Endothelial cell (in vitro differentiated cells): ENCODE measurements around the gene ABCG4. TPM values are rescaled to one million over a fixed set of nuclear protein-coding genes. Genes with fewer than 3 reads are reported as not detected.
"Not testable (repeated sequence)": the region's sequence is repeated elsewhere in the genome, so short reads cannot be mapped to it uniquely, and the experiment has no call there.

ENCODE experiments used
- DNase-seq: peaks from one replicate; pipeline ENCODE4 v3.0.0; 2021; ENCODE audit warnings: low spot score
- H3K27ac Mint-ChIP-seq: one replicate; pipeline ENCODE4 v1.8.0; 2021; ENCODE audit warnings: mixed read lengths, inconsistent platforms; ENCODE audit not compliant: unreplicated experiment
- H3K27me3 Mint-ChIP-seq: one replicate; pipeline ENCODE4 v1.8.0; 2021; ENCODE audit warnings: mild to moderate bottlenecking, moderate library complexity, mixed read lengths, inconsistent platforms; ENCODE audit not compliant: unreplicated experiment
- H3K36me3 Mint-ChIP-seq: one replicate; pipeline ENCODE4 v1.8.0; 2021; ENCODE audit warnings: mild to moderate bottlenecking, low read depth, mixed read lengths, inconsistent platforms; ENCODE audit not compliant: unreplicated experiment
- H3K4me1 Mint-ChIP-seq: one replicate; pipeline ENCODE4 v1.8.0; 2021; ENCODE audit warnings: mild to moderate bottlenecking, mixed read lengths, inconsistent platforms; ENCODE audit not compliant: unreplicated experiment
- H3K4me3 Mint-ChIP-seq: one replicate; pipeline ENCODE4 v1.8.0; 2021; ENCODE audit warnings: mild to moderate bottlenecking, mixed read lengths, inconsistent platforms; ENCODE audit not compliant: unreplicated experiment
- H3K9me3 Mint-ChIP-seq: one replicate; pipeline ENCODE4 v1.8.0; 2021; ENCODE audit warnings: mixed read lengths, inconsistent platforms; ENCODE audit not compliant: unreplicated experiment
- CTCF ChIP-seq: fragments of 200-600 bp; sonication (generic); IDR thresholded peaks from one replicate; pipeline ENCODE4 v1.5.0; 2021; ENCODE audit warnings: antibody characterized with exemption; ENCODE audit not compliant: unreplicated experiment
- total RNA-seq: library from RNA; stranded (reverse); fragmentation: NEBNext Ultra II Directional; extraction: Animal tissue kit (Norgen Biotek cat#: 25700); gene quantifications from one replicate; pipeline ENCODE4 v1.2.1, GENCODE V29; 2021; ENCODE audit not compliant: unreplicated experiment

The ABCG4 gene
- total RNA-seq, 1 donor from 2014 or later = 0.10 TPM

GRCh38 chr11:119160151-119160550 lies 11.3 kb downstream of the ABCG4 start:
- Mint-ChIP-seq H3K36me3 (peaks cover 4% of the 10 kb centered on the region), H3K27ac (no peak overlapping the region), H3K4me3 (no peak overlapping the region), H3K27me3 (peaks cover 7% of the 10 kb centered on the region), H3K9me3 (no peaks in the 10 kb centered on the region), H3K4me1 (no peaks in the 10 kb centered on the region)
- no peak for DNase-seq
- TF ChIP-seq CTCF = no peak

DNA sequence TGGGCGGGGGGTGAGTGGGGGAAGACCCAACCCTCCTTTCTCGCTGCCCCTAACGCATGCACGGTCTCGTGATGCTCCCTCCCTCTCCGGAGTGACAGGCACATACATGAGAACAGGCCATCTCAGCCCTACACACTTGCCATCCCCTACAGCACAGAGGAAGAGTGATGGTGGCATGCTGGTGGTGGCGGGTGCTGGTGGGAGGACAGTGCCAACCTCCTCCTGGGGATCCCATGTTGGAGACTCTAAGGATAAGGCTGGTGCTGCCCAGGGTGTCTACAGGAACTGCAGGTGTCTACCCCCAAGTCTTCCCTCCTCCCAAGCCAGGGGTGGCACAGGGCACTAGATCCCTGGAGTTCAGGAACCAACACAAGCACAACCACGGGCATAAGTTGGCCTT lies 13.0 kb downstream of the ABCG4 start:
- H3K36me3 Mint-ChIP-seq = no peaks in the 10 kb centered on the region
- H3K4me3 Mint-ChIP-seq = no peak overlapping the region
- no peaks in the 10 kb centered on the region for H3K9me3 Mint-ChIP-seq
- no peak for TF ChIP-seq CTCF
- H3K27me3 Mint-ChIP-seq = peaks cover 3% of the 10 kb centered on the region
- H3K4me1 Mint-ChIP-seq = no peaks in the 10 kb centered on the region
- no peak for DNase-seq
- H3K27ac Mint-ChIP-seq = peak overlapping the region; percentile 24

DNA sequence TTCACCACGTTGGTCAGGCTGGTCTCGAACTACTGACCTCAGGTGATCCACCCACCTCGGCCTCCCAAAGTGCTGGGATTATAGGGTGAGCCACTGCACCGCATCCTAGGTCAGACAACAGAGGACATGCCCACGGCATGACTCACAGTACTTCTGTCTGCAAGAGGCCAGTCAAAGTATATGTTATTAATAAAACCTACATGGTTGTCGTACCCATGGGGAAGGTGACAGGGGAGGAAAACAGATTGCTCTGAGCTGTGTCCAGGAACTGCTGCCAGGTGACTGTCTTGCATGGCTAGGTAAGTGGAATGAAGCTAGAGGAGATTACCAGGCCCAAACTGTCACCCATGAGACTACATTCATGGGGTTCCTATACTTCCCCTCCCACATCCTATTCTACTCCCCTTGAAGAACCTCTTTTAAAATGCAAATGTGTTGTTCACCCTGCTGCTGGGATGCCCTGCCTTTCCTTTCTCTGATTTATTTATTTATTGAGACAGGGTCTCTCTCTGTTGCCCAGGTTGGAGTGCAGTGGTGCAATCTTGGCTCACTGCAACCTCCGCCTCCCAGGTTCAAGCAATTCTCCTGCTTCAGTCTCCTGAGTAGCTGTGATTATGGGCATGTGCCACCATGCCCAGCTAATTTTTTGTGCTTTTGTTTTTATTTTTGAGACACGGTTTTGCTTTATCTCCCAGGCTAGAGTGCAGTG lies 17.7 kb downstream of the ABCG4 start:
- Mint-ChIP-seq H3K27ac (no peak overlapping the region), H3K36me3 (no peaks in the 10 kb centered on the region), H3K27me3 (peaks cover 11% of the 10 kb centered on the region), H3K4me1 (peaks cover 5% of the 10 kb centered on the region), H3K4me3 (no peak overlapping the region), H3K9me3 (no peaks in the 10 kb centered on the region)
- DNase-seq = no peak
- TF ChIP-seq CTCF = no peak

DNA sequence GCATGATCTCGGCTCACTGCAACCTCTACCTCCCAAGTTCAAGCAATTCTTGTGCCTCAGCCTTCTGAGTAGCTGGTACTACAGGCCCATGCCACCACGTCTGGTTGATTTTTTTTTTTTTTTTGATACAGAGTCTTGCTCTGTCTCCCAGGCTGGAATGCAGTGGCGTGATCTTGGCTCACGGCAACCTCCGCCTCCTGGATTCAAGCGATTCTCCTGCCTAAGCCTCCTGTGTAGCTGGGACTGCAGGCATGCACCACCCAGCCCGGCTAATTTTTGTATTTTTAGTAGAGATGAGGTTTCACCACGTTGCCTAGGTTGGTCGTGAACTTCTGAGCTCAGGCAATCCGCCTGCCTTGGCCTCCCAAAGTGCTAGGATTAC lies 18.2 kb downstream of the ABCG4 start:
- not testable (repeated sequence) for H3K36me3 Mint-ChIP-seq, H3K4me1 Mint-ChIP-seq, H3K4me3 Mint-ChIP-seq, H3K27ac Mint-ChIP-seq, H3K9me3 Mint-ChIP-seq, DNase-seq
- H3K27me3 Mint-ChIP-seq = peaks cover 11% of the 10 kb centered on the region

DNA sequence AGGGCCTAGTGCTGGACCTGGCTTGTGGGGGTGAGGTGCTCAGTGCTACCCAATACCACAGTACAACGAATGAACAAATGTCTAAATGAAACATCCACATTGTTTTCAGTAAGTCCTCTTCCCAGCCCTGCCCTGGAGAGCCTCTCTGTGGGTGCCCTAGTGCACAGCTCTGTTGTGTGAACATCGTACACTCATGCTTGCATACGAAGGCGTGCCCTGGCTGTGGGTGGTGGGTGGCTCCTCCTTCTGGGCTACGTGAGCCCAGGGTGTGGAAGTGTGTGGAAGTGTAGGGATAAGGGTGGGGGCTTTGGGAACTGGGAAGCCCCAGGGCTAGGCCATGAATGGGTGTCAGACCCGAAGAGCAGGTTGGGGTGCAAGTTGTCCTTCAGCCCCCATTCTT lies 19.1 kb downstream of the ABCG4 start:
- Mint-ChIP-seq H3K4me3 (peak overlapping the region; percentile 77), H3K27me3 (peaks cover 13% of the 10 kb centered on the region), H3K9me3 (no peaks in the 10 kb centered on the region), H3K36me3 (peaks cover 6% of the 10 kb centered on the region), H3K27ac (peak overlapping the region; percentile 81), H3K4me1 (peaks cover 12% of the 10 kb centered on the region)
- TF ChIP-seq CTCF = no peak
- no peak for DNase-seq
